Fibroblast of pulmonary artery (primary cell): ENCODE results near the gene GOSR1.
A peak's percentile ranks its signal among the peaks of the same experiment; 100 is the strongest.
"Not testable (repeated sequence)": the region's sequence is repeated elsewhere in the genome, so short reads cannot be mapped to it uniquely, and the experiment has no call there.

Experiments used
- DNase-seq: peaks from one replicate; pipeline ENCODE4 v3.0.0-alpha.2; 2010; ENCODE audit warnings: low read depth
- H3K4me3 ChIP-seq: replicated peaks from 2 replicates; pipeline ENCODE4 v1.5.1; 2011; ENCODE audit warnings: low read depth, mild to moderate bottlenecking, control low read depth, low read length, moderate library complexity
- CTCF ChIP-seq: IDR thresholded peaks from 2 replicates; pipeline ENCODE4 v1.5.1; 2011; ENCODE audit warnings: mild to moderate bottlenecking, control low read depth, low read length, inconsistent platforms; ENCODE audit errors: missing control alignments

GOSR1 gene

GRCh38 chr17:30543456-30543855, 66.2 kb downstream of the GOSR1 start:
- H3K4me3 ChIP-seq, result no peak overlapping the region
- no peak for DNase-seq
- TF ChIP-seq CTCF, result no peak

GRCh38 chr17:30545024-30545423, 67.8 kb downstream of the GOSR1 start:
- no peak overlapping the region for H3K4me3 ChIP-seq
- no peak for TF ChIP-seq CTCF
- no peak for DNase-seq

- TF ChIP-seq CTCF, result no peak
- H3K4me3 ChIP-seq, result no peak overlapping the region
Observed at GRCh38 chr17:30547778-30548573, 70.8 kb downstream of the GOSR1 start.

GRCh38 chr17:30549181-30549580, 72.0 kb downstream of the GOSR1 start:
- not testable (repeated sequence) for DNase-seq, H3K4me3 ChIP-seq

More at GRCh38 chr17:30547778-30548573, 70.8 kb downstream of the GOSR1 start:
- DNase-seq, result no peak

GRCh38 chr17:30549864-30550511, 72.8 kb downstream of the GOSR1 start:
- no peak for DNase-seq
- no peak overlapping the region for H3K4me3 ChIP-seq
- no peak for TF ChIP-seq CTCF

GRCh38 chr17:30550512-30551273, 73.5 kb downstream of the GOSR1 start:
- no peak overlapping the region for H3K4me3 ChIP-seq
- peak; percentile 34 for DNase-seq
- no peak for TF ChIP-seq CTCF

GRCh38 chr17:30551274-30551995, 74.2 kb downstream of the GOSR1 start:
- not testable (repeated sequence) for H3K4me3 ChIP-seq, DNase-seq
